Measurements from ENCODE around the gene KCNC2. TPM values are rescaled to one million over a fixed set of nuclear protein-coding genes. Genes with fewer than 3 reads are reported as not detected.

Gene KCNC2
- total RNA-seq, 4 donors from 2014 or later: not detected

DNA sequence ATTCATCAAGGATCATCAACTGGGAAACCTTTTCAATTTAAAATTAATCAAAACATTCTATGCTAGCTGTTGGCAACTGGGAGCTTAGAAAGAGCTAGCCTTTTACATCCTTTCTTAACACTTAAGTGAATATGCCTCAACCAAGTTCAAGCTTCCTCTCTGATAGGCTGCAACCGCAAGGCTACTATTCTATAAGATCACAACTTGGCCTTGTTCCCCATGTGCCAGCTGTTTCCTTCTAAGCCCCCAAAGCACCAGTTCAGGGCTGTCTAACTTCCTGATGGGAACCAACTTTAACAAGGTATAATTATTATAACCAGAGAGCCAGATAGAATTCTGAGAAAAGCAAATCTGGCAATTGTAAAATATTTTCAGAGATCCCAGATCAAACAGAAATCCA is 37.0 kb downstream of the KCNC2 start:
- Histone ChIP-seq H3K36me3 (no peaks in the 10 kb centered on the region), H3K4me1 (no peaks in the 10 kb centered on the region), H3K27ac (no peak overlapping the region), H3K4me3 (replicated peaks in 1 of 3) (no peak overlapping the region), H3K9me3 (no peaks in the 10 kb centered on the region), H3K27me3 (no peaks in the 10 kb centered on the region)
- no peak for DNase-seq
- 77 to 83% methylated on average over 1 of the region's 1 CpG for WGBS, 2 donors
- intact Hi-C loops (cut with DNase I): no loop called here
- no peak for TF ChIP-seq POLR2A (IDR thresholded peaks at IDR 0.05)
- TF ChIP-seq, protein P1, sequence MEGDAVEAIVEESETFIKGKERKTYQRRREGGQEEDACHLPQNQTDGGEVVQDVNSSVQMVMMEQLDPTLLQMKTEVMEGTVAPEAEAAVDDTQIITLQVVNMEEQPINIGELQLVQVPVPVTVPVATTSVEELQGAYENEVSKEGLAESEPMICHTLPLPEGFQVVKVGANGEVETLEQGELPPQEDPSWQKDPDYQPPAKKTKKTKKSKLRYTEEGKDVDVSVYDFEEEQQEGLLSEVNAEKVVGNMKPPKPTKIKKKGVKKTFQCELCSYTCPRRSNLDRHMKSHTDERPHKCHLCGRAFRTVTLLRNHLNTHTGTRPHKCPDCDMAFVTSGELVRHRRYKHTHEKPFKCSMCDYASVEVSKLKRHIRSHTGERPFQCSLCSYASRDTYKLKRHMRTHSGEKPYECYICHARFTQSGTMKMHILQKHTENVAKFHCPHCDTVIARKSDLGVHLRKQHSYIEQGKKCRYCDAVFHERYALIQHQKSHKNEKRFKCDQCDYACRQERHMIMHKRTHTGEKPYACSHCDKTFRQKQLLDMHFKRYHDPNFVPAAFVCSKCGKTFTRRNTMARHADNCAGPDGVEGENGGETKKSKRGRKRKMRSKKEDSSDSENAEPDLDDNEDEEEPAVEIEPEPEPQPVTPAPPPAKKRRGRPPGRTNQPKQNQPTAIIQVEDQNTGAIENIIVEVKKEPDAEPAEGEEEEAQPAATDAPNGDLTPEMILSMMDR (IDR thresholded peaks at IDR 0.05): no peak

DNA sequence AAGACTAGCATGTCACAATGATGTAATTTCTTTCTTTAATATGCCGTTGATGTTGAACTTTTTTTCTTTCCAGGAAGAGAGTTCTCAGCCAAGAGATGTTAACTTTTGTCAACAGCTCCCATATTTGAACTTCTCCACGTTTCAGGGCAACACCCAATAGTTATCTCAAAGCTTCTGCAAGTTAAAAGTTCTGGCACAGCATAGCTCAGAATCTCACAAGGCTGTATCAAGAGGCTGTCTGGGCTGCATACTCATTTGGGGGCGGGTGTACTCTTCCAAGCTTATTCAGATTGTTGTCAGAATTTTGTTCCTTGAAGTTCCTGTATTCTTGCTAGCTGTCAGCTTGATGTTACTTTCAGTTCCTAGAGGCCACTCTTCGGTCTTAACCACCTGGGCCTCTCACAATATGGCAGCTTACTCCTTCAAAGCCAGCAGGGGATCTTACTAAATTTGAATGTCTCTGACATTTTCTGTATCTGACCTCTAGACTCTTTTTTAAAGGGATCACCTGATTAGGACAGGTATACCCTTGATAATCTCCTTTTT is 38.9 kb downstream of the KCNC2 start:
- TF ChIP-seq, protein P1 (IDR thresholded peaks at IDR 0.05): no peak
- TF ChIP-seq POLR2A (IDR thresholded peaks at IDR 0.05): no peak
- DNase-seq: no peak
- Histone ChIP-seq H3K27ac (no peak overlapping the region), H3K4me1 (no peaks in the 10 kb centered on the region), H3K4me3 (replicated peaks in 1 of 3) (no peak overlapping the region), H3K9me3 (no peaks in the 10 kb centered on the region), H3K27me3 (no peaks in the 10 kb centered on the region), H3K36me3 (no peaks in the 10 kb centered on the region)
- 56 to 60% methylated on average over 4 of the region's 4 CpGs for WGBS, 2 donors
- intact Hi-C loops (cut with DNase I): no loop called here

DNA sequence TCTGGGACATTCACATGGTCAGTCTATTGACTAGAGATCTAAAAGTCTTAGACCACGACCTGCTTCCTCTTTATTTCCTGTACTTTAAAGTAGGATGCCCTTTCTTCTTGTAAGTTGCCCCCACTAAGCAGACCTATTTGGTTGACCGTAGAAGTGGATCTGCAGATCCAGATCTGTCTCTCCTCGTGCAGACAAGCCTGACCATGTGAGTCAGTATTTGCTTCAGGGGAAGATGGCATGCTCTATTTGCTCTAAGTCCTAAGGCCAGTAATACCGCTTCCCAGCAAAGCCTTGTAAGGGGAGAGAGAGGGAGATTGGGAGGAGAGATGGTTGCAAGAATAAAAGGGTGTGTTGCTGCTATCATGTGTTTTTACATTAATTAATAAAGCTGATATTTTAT is 46.8 kb downstream of the KCNC2 start:
- no peak for DNase-seq
- Histone ChIP-seq H3K27ac (no peak overlapping the region), H3K4me1 (no peaks in the 10 kb centered on the region), H3K4me3 (replicated peaks in 1 of 3) (no peak overlapping the region), H3K9me3 (no peaks in the 10 kb centered on the region), H3K36me3 (no peaks in the 10 kb centered on the region), H3K27me3 (no peaks in the 10 kb centered on the region)
- intact Hi-C loops (cut with DNase I): no loop called here
- TF ChIP-seq, protein P1 (IDR thresholded peaks at IDR 0.05): no peak
- no peak for TF ChIP-seq POLR2A (IDR thresholded peaks at IDR 0.05)
- 64% methylated on average over 4 of the region's 4 CpGs for WGBS, 2 donors

DNA sequence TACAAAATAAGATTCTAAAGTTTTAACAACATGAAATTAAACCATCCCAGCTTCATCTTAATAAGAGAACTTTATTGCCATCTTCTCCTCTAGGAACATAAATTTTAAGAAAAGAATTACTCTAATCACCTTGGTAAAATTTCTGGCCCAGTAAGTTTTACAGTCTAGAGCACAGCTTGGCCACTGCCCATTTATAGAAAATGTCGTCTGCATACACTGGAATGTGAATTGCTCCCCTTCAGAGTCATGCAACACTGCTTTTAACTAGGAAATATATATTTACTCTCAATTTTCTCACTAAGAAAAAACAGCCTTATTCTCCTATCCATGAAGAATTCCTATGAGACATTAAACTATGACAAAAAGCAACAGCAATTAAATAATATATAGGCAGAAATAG is 48.2 kb downstream of the KCNC2 start:
- DNase-seq: no peak
- TF ChIP-seq, protein P1 (IDR thresholded peaks at IDR 0.05): no peak
- no peak for TF ChIP-seq POLR2A (IDR thresholded peaks at IDR 0.05)
- no peaks in the 10 kb centered on the region for H3K27me3 ChIP-seq
- no peaks in the 10 kb centered on the region for H3K9me3 ChIP-seq
- no peaks in the 10 kb centered on the region for H3K36me3 ChIP-seq
- no peaks in the 10 kb centered on the region for H3K4me1 ChIP-seq
- H3K4me3 ChIP-seq (replicated peaks in 1 of 3): no peak overlapping the region
- intact Hi-C loops (cut with DNase I): no loop called here
- 11 to 17% methylated on average over 1 of the region's 1 CpG for WGBS, 2 donors
- H3K27ac ChIP-seq: no peak overlapping the region

DNA sequence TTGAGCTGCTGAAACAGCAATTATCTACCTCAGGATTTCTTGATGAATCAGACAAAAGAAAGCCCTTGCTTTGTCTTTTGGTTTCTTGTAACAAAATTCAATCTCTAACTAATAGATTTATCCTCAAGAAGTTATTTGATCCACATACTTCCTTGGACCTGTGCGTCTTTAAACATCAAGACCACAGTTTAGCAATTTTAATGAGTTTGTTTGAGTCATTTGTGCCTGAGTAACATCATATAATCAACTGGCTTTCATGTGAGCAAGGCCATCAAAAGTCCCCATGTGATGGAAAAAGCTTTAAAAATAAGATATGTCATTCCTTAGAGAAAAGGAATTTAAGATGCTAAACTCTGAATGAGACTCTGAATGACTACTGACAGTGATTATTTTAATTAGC is 52.3 kb downstream of the KCNC2 start:
- Histone ChIP-seq H3K27ac (no peak overlapping the region), H3K4me3 (replicated peaks in 1 of 3) (no peak overlapping the region), H3K4me1 (no peaks in the 10 kb centered on the region), H3K9me3 (no peaks in the 10 kb centered on the region), H3K36me3 (no peaks in the 10 kb centered on the region), H3K27me3 (no peaks in the 10 kb centered on the region)
- WGBS, 2 donors: 78 to 84% methylated on average over 1 of the region's 1 CpG
- intact Hi-C loops (cut with DNase I): no loop called here
- TF ChIP-seq POLR2A (IDR thresholded peaks at IDR 0.05): no peak
- TF ChIP-seq, protein P1 (IDR thresholded peaks at IDR 0.05): no peak
- no peak for DNase-seq

All from thyroid gland (tissue), 4 donors.